Suprapubic skin (tissue), 4 donors: Measurements from ENCODE around the gene STRA6. TPM values are rescaled to one million over a fixed set of nuclear protein-coding genes. Genes with fewer than 3 reads are reported as not detected.

Source experiments
- DNase-seq, 2 donors: peaks; one replicate each; pipeline ENCODE4 v3.0.0-alpha.2; 2019; ENCODE audit warnings: low spot score in 2 of 2
- H3K27ac ChIP-seq: fragments of 200-600 bp; sonication (generic); one replicate; pipeline ENCODE4 v1.5.1; 2019
- H3K27me3 ChIP-seq: fragments of 200-600 bp; sonication (generic); one replicate; pipeline ENCODE4 v1.5.1; 2019
- H3K36me3 ChIP-seq: fragments of 200-600 bp; sonication (generic); one replicate; pipeline ENCODE4 v1.5.1; 2019
- H3K4me1 ChIP-seq: fragments of 200-600 bp; sonication (generic); one replicate; pipeline ENCODE4 v1.5.1; 2019
- H3K4me3 ChIP-seq: fragments of 200-600 bp; sonication (generic); one replicate; pipeline ENCODE4 v1.5.1; 2019; ENCODE audit warnings: mild to moderate bottlenecking
- H3K9me3 ChIP-seq: fragments of 200-600 bp; sonication (generic); one replicate; pipeline ENCODE4 v1.5.1; 2019
- CTCF ChIP-seq, 2 donors: fragments of 200-600 bp in 1 of 2; fragments of 450-650 bp in 1 of 2; sonication (generic) in 1 of 2; IDR thresholded peaks; one replicate each; pipeline ENCODE4 v1.5.1; 2016 to 2019; ENCODE audit warnings: antibody characterized with exemption in 2 of 2, mild to moderate bottlenecking in 1 of 2, moderate library complexity in 1 of 2
- EP300 ChIP-seq: sonication (generic); formaldehyde crosslinking; IDR thresholded peaks from one replicate; pipeline ENCODE4 v1.6.1; 2017; ENCODE audit warnings: antibody characterized with exemption
- POLR2A ChIP-seq, 2 donors: fragments of 450-650 bp; IDR thresholded peaks; one replicate each; pipeline ENCODE4 v1.6.1; 2017; ENCODE audit warnings: antibody characterized with exemption in 2 of 2, mild to moderate bottlenecking in 2 of 2, moderate library complexity in 2 of 2
- POLR2AphosphoS5 ChIP-seq, 3 donors: sonication (generic); formaldehyde crosslinking; IDR thresholded peaks; one replicate each; pipeline ENCODE4 v1.6.1; 2017; ENCODE audit warnings: antibody characterized with exemption in 3 of 3
- WGBS: methylation state at CpG from one replicate; pipeline ENCODE4 v1.1.5; 2018; 5-methylcytosine and 5-hydroxymethylcytosine counted together
- total RNA-seq, 4 donors: library from RNA; depleted of rRNA; stranded (reverse); fragments of >200 nt; gene quantifications; one replicate each; pipeline ENCODE4 v1.1.0, GENCODE V29; 2016

Gene STRA6
- total RNA-seq, 4 donors from 2014 or later: 0.26 to 0.39 TPM; not detected in 2

- 100% methylated on average over 5 of the region's 9 CpGs for WGBS
- no peak overlapping the region for H3K27ac ChIP-seq
- peaks cover 3% of the 10 kb centered on the region for H3K27me3 ChIP-seq
- no peak overlapping the region for H3K4me3 ChIP-seq
- H3K9me3 ChIP-seq: no peaks in the 10 kb centered on the region
- peaks cover 32% of the 10 kb centered on the region for H3K4me1 ChIP-seq
- DNase-seq: no peak
- TF ChIP-seq EP300: no peak
- TF ChIP-seq POLR2AphosphoS5 (IDR thresholded peaks at IDR 0.05): no peak
- TF ChIP-seq POLR2A (IDR thresholded peaks at IDR 0.05): no peak
- no peak for TF ChIP-seq CTCF (IDR thresholded peaks at IDR 0.05)
- H3K36me3 ChIP-seq: no peaks in the 10 kb centered on the region
Measured at GRCh38 chr15:74197176-74197965, 5.2 kb downstream of the STRA6 start.

GRCh38 chr15:74196175-74196574 lies 6.4 kb downstream of the STRA6 start:
- TF ChIP-seq POLR2AphosphoS5 (IDR thresholded peaks at IDR 0.05) (no peak), EP300 (no peak), CTCF (IDR thresholded peaks at IDR 0.05) (no peak), POLR2A (IDR thresholded peaks at IDR 0.05) (no peak)
- 17% methylated on average over 1 of the region's 7 CpGs for WGBS
- no peak overlapping the region for H3K4me3 ChIP-seq
- no peaks in the 10 kb centered on the region for H3K27me3 ChIP-seq
- DNase-seq: no peak
- peaks cover 25% of the 10 kb centered on the region for H3K4me1 ChIP-seq
- H3K27ac ChIP-seq: no peak overlapping the region
- H3K36me3 ChIP-seq: no peaks in the 10 kb centered on the region
- no peaks in the 10 kb centered on the region for H3K9me3 ChIP-seq

- no peak for DNase-seq
- H3K27me3 ChIP-seq: no peaks in the 10 kb centered on the region
- H3K27ac ChIP-seq: no peak overlapping the region
- no peak overlapping the region for H3K4me3 ChIP-seq
- peaks cover 12% of the 10 kb centered on the region for H3K4me1 ChIP-seq
- no peak for TF ChIP-seq POLR2A (IDR thresholded peaks at IDR 0.05)
- H3K36me3 ChIP-seq: no peaks in the 10 kb centered on the region
- WGBS: 90% methylated on average over 12 of the region's 13 CpGs
- no peaks in the 10 kb centered on the region for H3K9me3 ChIP-seq
Measured at GRCh38 chr15:74194572-74195559, 7.7 kb downstream of the STRA6 start.

- Histone ChIP-seq H3K9me3 (no peaks in the 10 kb centered on the region), H3K4me1 (peaks cover 11% of the 10 kb centered on the region), H3K36me3 (no peaks in the 10 kb centered on the region), H3K27ac (no peak overlapping the region), H3K27me3 (no peaks in the 10 kb centered on the region), H3K4me3 (no peak overlapping the region)
- DNase-seq: no peak
- 75% methylated on average over 6 of the region's 6 CpGs for WGBS
- no peak for TF ChIP-seq EP300
- TF ChIP-seq CTCF (IDR thresholded peaks at IDR 0.05): no peak
- no peak for TF ChIP-seq POLR2A (IDR thresholded peaks at IDR 0.05)
- no peak for TF ChIP-seq POLR2AphosphoS5 (IDR thresholded peaks at IDR 0.05)
Measured at GRCh38 chr15:74193905-74194304, 8.7 kb downstream of the STRA6 start.

GRCh38 chr15:74193299-74193718 lies 9.3 kb downstream of the STRA6 start:
- Histone ChIP-seq H3K36me3 (no peaks in the 10 kb centered on the region), H3K4me1 (peaks cover 11% of the 10 kb centered on the region), H3K27me3 (no peaks in the 10 kb centered on the region), H3K9me3 (no peaks in the 10 kb centered on the region), H3K4me3 (no peak overlapping the region), H3K27ac (no peak overlapping the region)
- 65% methylated on average over 2 of the region's 4 CpGs for WGBS
- DNase-seq: no peak
- TF ChIP-seq EP300 (no peak), POLR2AphosphoS5 (IDR thresholded peaks at IDR 0.05) (no peak), CTCF (IDR thresholded peaks at IDR 0.05) (no peak), POLR2A (IDR thresholded peaks at IDR 0.05) (no peak)
